ENCODE measurements around the gene ISL2. TPM values are rescaled to one million over a fixed set of nuclear protein-coding genes. Genes with fewer than 3 reads are reported as not detected.

The ISL2 gene
- total RNA-seq, 1 experiment from 2014 or later: 0.51 TPM

DNA sequence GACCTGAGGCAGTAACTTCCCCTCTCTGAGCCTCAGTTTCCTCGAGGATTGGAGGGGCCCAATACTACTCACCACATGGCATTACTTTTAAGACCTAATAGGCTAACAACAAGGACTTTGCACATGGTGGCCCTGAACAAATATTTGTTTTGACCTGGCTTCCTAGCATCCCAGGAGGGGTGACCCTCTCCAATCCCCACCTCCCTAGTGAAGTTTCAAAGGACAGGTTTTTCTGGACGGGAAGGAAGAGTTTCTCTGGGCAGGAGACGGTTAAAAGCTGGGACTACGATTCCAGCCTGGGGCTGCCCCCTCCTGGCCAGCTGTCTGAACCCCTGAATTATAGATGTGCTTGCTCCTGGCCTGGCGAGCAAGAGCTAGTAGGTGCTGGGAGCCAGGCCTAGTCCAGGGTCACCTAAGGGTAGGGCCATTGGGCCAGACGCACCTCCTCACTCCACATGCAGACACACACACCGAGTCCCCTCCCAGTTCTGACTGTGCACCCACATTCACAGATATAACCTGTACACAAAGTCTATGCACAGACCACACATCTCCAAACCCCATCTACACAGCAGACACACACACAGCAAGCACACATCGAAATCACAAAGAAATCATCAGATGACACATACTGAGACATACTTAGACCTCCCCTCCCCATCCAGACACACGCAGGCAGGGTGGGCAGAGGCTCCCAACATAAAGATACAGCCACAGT, 2.7 kb upstream of the ISL2 start:
- in situ Hi-C loops (cut with HindIII; ENCODE audit: low pct_unique_long_range_greater_than_20kb, low sequenced_read_pairs): no loop called here
- Histone ChIP-seq H3K36me3 (ENCODE audit: control insufficient read depth, insufficient read depth, low read length) (peaks cover 3% of the 10 kb centered on the region; the same call in 1 of the 2 replicates), H3K27me3 (ENCODE audit: control insufficient read depth, insufficient read depth, low read length) (no peaks in the 10 kb centered on the region), H3K4me1 (ENCODE audit: control insufficient read depth, insufficient read depth, low read length) (no peaks in the 10 kb centered on the region), H3K4me3 (ENCODE audit: low read depth in 2 of 2, low read length in 2 of 2) (no peak overlapping the region), H3K27ac (ENCODE audit: low read length) (no peak overlapping the region), H3K9me3 (ENCODE audit: control insufficient read depth, insufficient read depth, low read depth, low read length) (no peaks in the 10 kb centered on the region)
- ATAC-seq (peak; percentile 60), DNase-seq (ENCODE audit: low read depth, low spot score) (no peak)
- intact Hi-C loops (cut with micrococcal nuclease; ENCODE audit: unreplicated experiment): loop anchor here (5.0 kb wide), 1 partner anchor 97 kb away; no protein-coding TSS in a partner anchor
- no TSS peak for BruUV-seq (replicated peaks)
- ChIA-PET CTCF (interaction anchor here (1.2 kb wide), 1 partner anchor 144 kb away, joined by 3 read pairs; no protein-coding TSS in a partner anchor), POLR2A (no interaction called here)
- TF ChIP-seq SIN3A (IDR thresholded peaks at IDR 0.05; ENCODE audit: borderline replicate concordance, insufficient read depth, low read depth, low read length): no peak
- TF ChIP-seq, protein P1, sequence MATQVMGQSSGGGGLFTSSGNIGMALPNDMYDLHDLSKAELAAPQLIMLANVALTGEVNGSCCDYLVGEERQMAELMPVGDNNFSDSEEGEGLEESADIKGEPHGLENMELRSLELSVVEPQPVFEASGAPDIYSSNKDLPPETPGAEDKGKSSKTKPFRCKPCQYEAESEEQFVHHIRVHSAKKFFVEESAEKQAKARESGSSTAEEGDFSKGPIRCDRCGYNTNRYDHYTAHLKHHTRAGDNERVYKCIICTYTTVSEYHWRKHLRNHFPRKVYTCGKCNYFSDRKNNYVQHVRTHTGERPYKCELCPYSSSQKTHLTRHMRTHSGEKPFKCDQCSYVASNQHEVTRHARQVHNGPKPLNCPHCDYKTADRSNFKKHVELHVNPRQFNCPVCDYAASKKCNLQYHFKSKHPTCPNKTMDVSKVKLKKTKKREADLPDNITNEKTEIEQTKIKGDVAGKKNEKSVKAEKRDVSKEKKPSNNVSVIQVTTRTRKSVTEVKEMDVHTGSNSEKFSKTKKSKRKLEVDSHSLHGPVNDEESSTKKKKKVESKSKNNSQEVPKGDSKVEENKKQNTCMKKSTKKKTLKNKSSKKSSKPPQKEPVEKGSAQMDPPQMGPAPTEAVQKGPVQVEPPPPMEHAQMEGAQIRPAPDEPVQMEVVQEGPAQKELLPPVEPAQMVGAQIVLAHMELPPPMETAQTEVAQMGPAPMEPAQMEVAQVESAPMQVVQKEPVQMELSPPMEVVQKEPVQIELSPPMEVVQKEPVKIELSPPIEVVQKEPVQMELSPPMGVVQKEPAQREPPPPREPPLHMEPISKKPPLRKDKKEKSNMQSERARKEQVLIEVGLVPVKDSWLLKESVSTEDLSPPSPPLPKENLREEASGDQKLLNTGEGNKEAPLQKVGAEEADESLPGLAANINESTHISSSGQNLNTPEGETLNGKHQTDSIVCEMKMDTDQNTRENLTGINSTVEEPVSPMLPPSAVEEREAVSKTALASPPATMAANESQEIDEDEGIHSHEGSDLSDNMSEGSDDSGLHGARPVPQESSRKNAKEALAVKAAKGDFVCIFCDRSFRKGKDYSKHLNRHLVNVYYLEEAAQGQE (IDR thresholded peaks at IDR 0.05; ENCODE audit: insufficient read depth in 1 of 2, low read depth in 2 of 2, low read length in 1 of 2): no peak
- TF ChIP-seq, protein P2, sequence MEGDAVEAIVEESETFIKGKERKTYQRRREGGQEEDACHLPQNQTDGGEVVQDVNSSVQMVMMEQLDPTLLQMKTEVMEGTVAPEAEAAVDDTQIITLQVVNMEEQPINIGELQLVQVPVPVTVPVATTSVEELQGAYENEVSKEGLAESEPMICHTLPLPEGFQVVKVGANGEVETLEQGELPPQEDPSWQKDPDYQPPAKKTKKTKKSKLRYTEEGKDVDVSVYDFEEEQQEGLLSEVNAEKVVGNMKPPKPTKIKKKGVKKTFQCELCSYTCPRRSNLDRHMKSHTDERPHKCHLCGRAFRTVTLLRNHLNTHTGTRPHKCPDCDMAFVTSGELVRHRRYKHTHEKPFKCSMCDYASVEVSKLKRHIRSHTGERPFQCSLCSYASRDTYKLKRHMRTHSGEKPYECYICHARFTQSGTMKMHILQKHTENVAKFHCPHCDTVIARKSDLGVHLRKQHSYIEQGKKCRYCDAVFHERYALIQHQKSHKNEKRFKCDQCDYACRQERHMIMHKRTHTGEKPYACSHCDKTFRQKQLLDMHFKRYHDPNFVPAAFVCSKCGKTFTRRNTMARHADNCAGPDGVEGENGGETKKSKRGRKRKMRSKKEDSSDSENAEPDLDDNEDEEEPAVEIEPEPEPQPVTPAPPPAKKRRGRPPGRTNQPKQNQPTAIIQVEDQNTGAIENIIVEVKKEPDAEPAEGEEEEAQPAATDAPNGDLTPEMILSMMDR (IDR thresholded peaks at IDR 0.05): peak; percentile 71
- TF ChIP-seq TCF7L2 (IDR thresholded peaks at IDR 0.05; ENCODE audit: low read depth, low read length): no peak
- no peak for TF ChIP-seq POLR2AphosphoS5 (IDR thresholded peaks at IDR 0.05; ENCODE audit: low read depth, low read length)

DNA sequence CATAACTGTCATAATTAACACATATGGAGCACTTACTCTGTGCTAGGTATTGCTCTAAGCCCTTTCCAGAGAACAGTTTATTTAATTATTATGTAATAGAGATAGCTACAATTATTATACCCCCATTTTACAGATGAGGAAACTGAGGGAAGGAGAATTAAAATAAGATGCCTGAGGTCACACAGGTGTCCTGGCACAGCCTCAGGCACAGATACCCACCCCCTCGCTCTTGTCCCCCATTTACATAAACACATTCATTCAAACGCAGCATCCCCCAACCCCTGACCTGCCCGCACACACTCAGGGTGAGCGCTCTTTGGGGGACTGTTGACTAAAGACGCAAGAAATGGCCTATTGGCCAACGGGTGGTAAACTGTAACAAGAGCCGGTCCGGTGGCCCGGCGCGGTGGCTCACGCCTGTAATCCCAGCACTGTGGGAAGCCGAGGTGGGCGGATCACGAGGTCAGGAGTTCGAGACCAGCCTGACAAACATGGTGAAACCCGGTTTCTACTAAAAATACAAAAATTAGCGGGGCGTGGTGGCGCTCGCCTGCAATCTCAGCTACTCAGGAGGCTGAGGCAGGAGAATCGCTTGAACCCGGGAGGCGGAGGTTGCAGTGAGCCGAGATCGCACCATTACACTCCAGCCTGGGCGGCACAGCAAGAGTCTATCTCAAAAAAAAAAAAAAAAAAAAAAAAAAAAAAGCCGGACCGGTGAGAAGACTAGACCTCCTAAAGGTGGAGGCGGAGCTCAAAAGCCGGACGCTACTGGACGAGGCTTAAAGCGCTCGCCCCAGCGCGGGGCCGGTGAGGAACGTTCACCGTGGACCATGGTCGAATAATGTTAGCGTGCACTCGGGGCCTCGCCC, 1.9 kb upstream of the ISL2 start:
- Histone ChIP-seq H3K4me1 (ENCODE audit: control insufficient read depth, insufficient read depth, low read length) (no peaks in the 10 kb centered on the region), H3K9me3 (ENCODE audit: control insufficient read depth, insufficient read depth, low read depth, low read length) (no peaks in the 10 kb centered on the region), H3K36me3 (ENCODE audit: control insufficient read depth, insufficient read depth, low read length) (peaks cover 3% of the 10 kb centered on the region; the same call in 1 of the 2 replicates), H3K4me3 (ENCODE audit: low read depth in 2 of 2, low read length in 2 of 2) (no peak overlapping the region), H3K27ac (ENCODE audit: low read length) (no peak overlapping the region), H3K27me3 (ENCODE audit: control insufficient read depth, insufficient read depth, low read length) (no peaks in the 10 kb centered on the region; the same call in 1 of the 2 replicates)
- TF ChIP-seq, protein P1 (IDR thresholded peaks at IDR 0.05; ENCODE audit: insufficient read depth in 1 of 2, low read depth in 2 of 2, low read length in 1 of 2): no peak
- TF ChIP-seq POLR2AphosphoS5 (IDR thresholded peaks at IDR 0.05; ENCODE audit: low read depth, low read length) (no peak), SIN3A (IDR thresholded peaks at IDR 0.05; ENCODE audit: borderline replicate concordance, insufficient read depth, low read depth, low read length) (no peak), TCF7L2 (IDR thresholded peaks at IDR 0.05; ENCODE audit: low read depth, low read length) (no peak)
- TF ChIP-seq, protein P2 (IDR thresholded peaks at IDR 0.05): no peak
- ATAC-seq: no peak
- intact Hi-C loops (cut with micrococcal nuclease; ENCODE audit: unreplicated experiment): loop anchor here (5.0 kb wide), 1 partner anchor 97 kb away; no protein-coding TSS in a partner anchor
- ChIA-PET POLR2A (no interaction called here), CTCF (interaction anchor here (0.6 to 1.2 kb wide), 3 partner anchors 15 to 145 kb away, joined by 3 to 19 read pairs (median 3); no protein-coding TSS in a partner anchor)
- in situ Hi-C loops (cut with HindIII; ENCODE audit: low pct_unique_long_range_greater_than_20kb, low sequenced_read_pairs): no loop called here
- BruUV-seq (replicated peaks): no TSS peak
- no peak for DNase-seq (ENCODE audit: low read depth, low spot score)

All from Panc1 (cell line).